SK-N-SH treated with all-trans-retinoic acid at 6 μM for 48 hours (cell line): ENCODE results near the gene GRIK4.

ENCODE experiments used
- ATAC-seq: fragments of 200-7000 bp; cut with Tn5 transposase; 3 replicates; pipeline ENCODE4 v1.9.1; 2020; ENCODE audit warnings: mild to moderate bottlenecking, moderate library complexity
- BACH2 ChIP-seq: fragments of 250-450 bp; sonication (Bioruptor Pico); IDR thresholded peaks from 2 replicates; pipeline ENCODE4 v1.9.0; 2021; ENCODE audit warnings: mild to moderate bottlenecking, borderline replicate concordance
- ESRRG ChIP-seq: fragments of 250-450 bp; sonication (Bioruptor Pico); IDR thresholded peaks from 2 replicates; pipeline ENCODE4 v1.6.1; 2021; ENCODE audit warnings: mild to moderate bottlenecking
- ISL1 ChIP-seq: fragments of 250-450 bp; sonication (Bioruptor Pico); IDR thresholded peaks from 2 replicates; pipeline ENCODE4 v2.1.2; 2022; ENCODE audit warnings: mild to moderate bottlenecking, moderate library complexity
- OSR1 ChIP-seq: fragments of 250-450 bp; sonication (Bioruptor Pico); IDR thresholded peaks from 2 replicates; pipeline ENCODE4 v1.8.0; 2022; ENCODE audit warnings: moderate library complexity, mild to moderate bottlenecking, inconsistent platforms
- PPARA ChIP-seq: fragments of 250-450 bp; sonication (Bioruptor Pico); IDR thresholded peaks from 2 replicates; pipeline ENCODE4 v1.5.0; 2020; ENCODE audit warnings: mild to moderate bottlenecking, borderline replicate concordance
- RARB ChIP-seq: fragments of 250-450 bp; sonication (Bioruptor Pico); IDR thresholded peaks from 2 replicates; pipeline ENCODE4 v1.8.0; 2021; ENCODE audit warnings: mild to moderate bottlenecking, moderate library complexity
- SNAI2 ChIP-seq: fragments of 250-450 bp; sonication (Bioruptor Pico); IDR thresholded peaks from 2 replicates; pipeline ENCODE4 v1.5.0; 2020; ENCODE audit warnings: mild to moderate bottlenecking, moderate library complexity
- TCF4 ChIP-seq: fragments of 250-450 bp; sonication (Bioruptor Pico); IDR thresholded peaks from 2 replicates; pipeline ENCODE4 v1.8.0; 2021; ENCODE audit warnings: mild to moderate bottlenecking, moderate library complexity, borderline replicate concordance
- ZC3H10 ChIP-seq: fragments of 250-450 bp; sonication (Bioruptor Pico); IDR thresholded peaks from 2 replicates; pipeline ENCODE4 v1.5.1; 2021; ENCODE audit warnings: mild to moderate bottlenecking, moderate library complexity
- ZFP30 ChIP-seq: fragments of 450-650 bp; formaldehyde crosslinking; IDR thresholded peaks from 2 replicates; pipeline ENCODE4 v1.5.0; 2022; ENCODE audit warnings: mild to moderate bottlenecking, moderate library complexity
- ZNF565 ChIP-seq: fragments of 450-650 bp; formaldehyde crosslinking; conservative IDR thresholded peaks from 2 replicates; pipeline ENCODE4 v1.5.0; 2020; ENCODE audit warnings: low read depth, mild to moderate bottlenecking, moderate library complexity
- ZNF70 ChIP-seq: fragments of 450-650 bp; formaldehyde crosslinking; IDR thresholded peaks from 2 replicates; pipeline ENCODE4 v1.5.0; 2020; ENCODE audit warnings: mild to moderate bottlenecking, moderate library complexity
- ZNF8 ChIP-seq: fragments of 450-650 bp; formaldehyde crosslinking; IDR thresholded peaks from 2 replicates; pipeline ENCODE4 v1.5.0; 2020; ENCODE audit warnings: mild to moderate bottlenecking, moderate library complexity
- TF ChIP-seq, protein P1 (sequence below): fragments of 250-450 bp; sonication (Bioruptor Pico); IDR thresholded peaks from 2 replicates; pipeline ENCODE4 v1.5.1; 2020; ENCODE audit warnings: low read depth, mild to moderate bottlenecking, moderate library complexity
- TF ChIP-seq, protein P2 (sequence below): fragments of 250-450 bp; sonication (Bioruptor Pico); IDR thresholded peaks from 2 replicates; pipeline ENCODE4 v1.8.0; 2020; ENCODE audit warnings: mild to moderate bottlenecking, moderate library complexity, borderline replicate concordance
- TF ChIP-seq, protein P3 (sequence below): fragments of 250-450 bp; sonication (Bioruptor Pico); IDR thresholded peaks from 2 replicates; pipeline ENCODE4 v1.5.0; 2020; ENCODE audit warnings: mild to moderate bottlenecking, moderate library complexity
- TF ChIP-seq, protein P4 (sequence below): fragments of 250-450 bp; sonication (Bioruptor Pico); IDR thresholded peaks from 2 replicates; pipeline ENCODE4 v1.5.1; 2021; ENCODE audit warnings: mild to moderate bottlenecking, moderate library complexity
- TF ChIP-seq, protein P5 (sequence below): fragments of 250-450 bp; sonication (Bioruptor Pico); IDR thresholded peaks from 2 replicates; pipeline ENCODE4 v1.8.0; 2021; ENCODE audit warnings: low read depth, mild to moderate bottlenecking, moderate library complexity, borderline replicate concordance

GRIK4 gene

DNA sequence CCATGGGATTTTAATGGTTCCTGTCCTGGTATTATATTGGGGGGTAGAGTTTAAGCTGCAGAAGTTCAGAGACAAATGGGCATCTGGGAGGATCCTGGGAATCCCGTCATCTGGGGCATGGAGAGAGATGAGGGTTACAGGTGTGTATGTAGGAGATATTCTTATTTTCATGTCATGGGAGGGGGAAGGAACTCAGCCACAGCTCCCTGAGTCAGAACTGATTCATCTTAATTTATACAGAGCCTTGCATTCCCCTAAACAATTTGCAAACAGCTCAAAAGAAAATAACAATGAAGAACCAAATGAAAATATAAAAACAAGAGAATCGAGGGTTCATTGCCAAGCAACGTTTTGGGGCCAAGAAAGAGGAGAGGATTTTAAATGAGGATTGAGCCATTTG, 356.4 kb downstream of the GRIK4 start:
- TF ChIP-seq TCF4 (CRISPR knock-in tag): 0 out of 2 replicates have a peak, but pooled peaks have one; percentile 1
- no peak for TF ChIP-seq ZNF8 (CRISPR knock-in tag)
- ATAC-seq: no peak

DNA sequence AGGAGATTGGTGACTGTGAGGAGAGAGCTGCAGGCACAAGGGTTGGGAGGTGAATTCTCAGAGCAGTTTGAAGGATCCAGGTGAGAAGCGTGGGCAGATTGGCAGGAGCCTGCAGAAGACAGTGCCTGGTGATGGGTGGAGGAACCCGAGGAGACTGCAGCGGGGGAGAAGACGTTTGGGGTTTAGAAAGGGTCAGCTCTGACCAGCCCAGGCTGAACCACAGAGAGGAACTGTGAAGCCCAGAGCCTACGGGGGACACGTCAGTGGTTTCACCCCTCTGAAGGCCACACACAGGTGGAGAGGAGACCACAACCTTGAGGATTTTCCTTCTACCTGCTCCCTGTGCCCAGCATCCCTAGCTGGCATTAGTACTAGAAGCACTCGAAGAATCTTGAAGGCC, 357.5 kb downstream of the GRIK4 start:
- TF ChIP-seq ZC3H10 (CRISPR knock-in tag): no peak
- TF ChIP-seq, protein P1, sequence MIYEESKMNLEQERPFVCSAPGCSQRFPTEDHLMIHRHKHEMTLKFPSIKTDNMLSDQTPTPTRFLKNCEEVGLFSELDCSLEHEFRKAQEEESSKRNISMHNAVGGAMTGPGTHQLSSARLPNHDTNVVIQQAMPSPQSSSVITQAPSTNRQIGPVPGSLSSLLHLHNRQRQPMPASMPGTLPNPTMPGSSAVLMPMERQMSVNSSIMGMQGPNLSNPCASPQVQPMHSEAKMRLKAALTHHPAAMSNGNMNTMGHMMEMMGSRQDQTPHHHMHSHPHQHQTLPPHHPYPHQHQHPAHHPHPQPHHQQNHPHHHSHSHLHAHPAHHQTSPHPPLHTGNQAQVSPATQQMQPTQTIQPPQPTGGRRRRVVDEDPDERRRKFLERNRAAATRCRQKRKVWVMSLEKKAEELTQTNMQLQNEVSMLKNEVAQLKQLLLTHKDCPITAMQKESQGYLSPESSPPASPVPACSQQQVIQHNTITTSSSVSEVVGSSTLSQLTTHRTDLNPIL (CRISPR knock-in tag): no peak
- TF ChIP-seq, protein P2, sequence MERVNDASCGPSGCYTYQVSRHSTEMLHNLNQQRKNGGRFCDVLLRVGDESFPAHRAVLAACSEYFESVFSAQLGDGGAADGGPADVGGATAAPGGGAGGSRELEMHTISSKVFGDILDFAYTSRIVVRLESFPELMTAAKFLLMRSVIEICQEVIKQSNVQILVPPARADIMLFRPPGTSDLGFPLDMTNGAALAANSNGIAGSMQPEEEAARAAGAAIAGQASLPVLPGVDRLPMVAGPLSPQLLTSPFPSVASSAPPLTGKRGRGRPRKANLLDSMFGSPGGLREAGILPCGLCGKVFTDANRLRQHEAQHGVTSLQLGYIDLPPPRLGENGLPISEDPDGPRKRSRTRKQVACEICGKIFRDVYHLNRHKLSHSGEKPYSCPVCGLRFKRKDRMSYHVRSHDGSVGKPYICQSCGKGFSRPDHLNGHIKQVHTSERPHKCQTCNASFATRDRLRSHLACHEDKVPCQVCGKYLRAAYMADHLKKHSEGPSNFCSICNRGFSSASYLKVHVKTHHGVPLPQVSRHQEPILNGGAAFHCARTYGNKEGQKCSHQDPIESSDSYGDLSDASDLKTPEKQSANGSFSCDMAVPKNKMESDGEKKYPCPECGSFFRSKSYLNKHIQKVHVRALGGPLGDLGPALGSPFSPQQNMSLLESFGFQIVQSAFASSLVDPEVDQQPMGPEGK (CRISPR knock-in tag): no peak
- no peak for TF ChIP-seq ZFP30 (CRISPR knock-in tag)
- TF ChIP-seq, protein P3, sequence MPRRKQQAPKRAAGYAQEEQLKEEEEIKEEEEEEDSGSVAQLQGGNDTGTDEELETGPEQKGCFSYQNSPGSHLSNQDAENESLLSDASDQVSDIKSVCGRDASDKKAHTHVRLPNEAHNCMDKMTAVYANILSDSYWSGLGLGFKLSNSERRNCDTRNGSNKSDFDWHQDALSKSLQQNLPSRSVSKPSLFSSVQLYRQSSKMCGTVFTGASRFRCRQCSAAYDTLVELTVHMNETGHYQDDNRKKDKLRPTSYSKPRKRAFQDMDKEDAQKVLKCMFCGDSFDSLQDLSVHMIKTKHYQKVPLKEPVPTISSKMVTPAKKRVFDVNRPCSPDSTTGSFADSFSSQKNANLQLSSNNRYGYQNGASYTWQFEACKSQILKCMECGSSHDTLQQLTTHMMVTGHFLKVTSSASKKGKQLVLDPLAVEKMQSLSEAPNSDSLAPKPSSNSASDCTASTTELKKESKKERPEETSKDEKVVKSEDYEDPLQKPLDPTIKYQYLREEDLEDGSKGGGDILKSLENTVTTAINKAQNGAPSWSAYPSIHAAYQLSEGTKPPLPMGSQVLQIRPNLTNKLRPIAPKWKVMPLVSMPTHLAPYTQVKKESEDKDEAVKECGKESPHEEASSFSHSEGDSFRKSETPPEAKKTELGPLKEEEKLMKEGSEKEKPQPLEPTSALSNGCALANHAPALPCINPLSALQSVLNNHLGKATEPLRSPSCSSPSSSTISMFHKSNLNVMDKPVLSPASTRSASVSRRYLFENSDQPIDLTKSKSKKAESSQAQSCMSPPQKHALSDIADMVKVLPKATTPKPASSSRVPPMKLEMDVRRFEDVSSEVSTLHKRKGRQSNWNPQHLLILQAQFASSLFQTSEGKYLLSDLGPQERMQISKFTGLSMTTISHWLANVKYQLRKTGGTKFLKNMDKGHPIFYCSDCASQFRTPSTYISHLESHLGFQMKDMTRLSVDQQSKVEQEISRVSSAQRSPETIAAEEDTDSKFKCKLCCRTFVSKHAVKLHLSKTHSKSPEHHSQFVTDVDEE: no peak
- no peak for TF ChIP-seq OSR1 (CRISPR knock-in tag)
- TF ChIP-seq ZNF70: no peak
- ATAC-seq: no peak

DNA sequence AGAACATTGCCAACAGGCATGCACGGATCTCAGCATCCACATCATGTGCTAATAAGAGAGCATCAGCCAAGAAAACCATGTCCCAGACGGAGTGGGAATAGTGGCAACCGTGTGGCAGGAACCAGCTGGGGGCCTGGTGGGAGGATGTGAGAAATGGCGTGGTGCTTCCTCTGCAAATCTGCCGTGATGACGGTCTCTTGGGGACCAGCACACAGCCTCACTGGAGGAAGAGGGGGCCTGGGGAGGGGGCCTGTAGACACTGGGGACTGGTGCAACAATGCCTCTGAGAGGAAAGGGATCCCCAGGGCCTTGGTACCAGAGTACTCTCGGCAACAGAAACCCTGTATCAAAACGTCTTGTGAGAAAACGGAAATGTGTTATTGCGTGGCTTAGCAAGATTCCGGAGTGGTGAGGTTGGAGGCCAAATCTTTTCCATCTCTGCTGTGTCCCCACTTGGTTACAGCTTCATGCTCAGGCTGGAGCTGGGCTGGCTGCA, 358.0 kb downstream of the GRIK4 start:
- no peak for ATAC-seq

DNA sequence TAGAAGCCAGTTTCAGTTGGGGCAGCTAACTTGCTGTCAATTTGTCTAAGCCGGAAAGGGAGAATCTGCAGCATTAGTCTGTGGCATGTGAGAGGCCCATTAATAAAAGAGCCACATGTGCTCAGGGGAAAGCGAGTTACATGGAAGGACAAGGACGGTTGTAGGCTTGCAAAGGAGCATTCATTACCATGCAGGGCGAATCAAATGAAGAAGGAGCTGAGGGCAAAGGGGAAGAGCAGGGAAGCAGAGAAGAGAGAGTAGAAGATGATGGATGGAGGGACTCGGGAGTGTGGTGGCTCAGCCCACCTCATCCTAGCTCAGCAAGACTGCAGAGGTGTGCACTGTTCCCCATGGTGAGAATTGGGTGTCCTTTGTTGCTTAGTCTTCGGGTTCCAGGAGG, 359.6 kb downstream of the GRIK4 start:
- no peak for ATAC-seq
- TF ChIP-seq ZNF8 (CRISPR knock-in tag) (no peak), RARB (CRISPR knock-in tag) (no peak), PPARA (CRISPR knock-in tag) (no peak)
- TF ChIP-seq, protein P3: no peak

More for the DNA sequence above, 358.0 kb downstream of the GRIK4 start:
- no peak for TF ChIP-seq ESRRG (CRISPR knock-in tag)

DNA sequence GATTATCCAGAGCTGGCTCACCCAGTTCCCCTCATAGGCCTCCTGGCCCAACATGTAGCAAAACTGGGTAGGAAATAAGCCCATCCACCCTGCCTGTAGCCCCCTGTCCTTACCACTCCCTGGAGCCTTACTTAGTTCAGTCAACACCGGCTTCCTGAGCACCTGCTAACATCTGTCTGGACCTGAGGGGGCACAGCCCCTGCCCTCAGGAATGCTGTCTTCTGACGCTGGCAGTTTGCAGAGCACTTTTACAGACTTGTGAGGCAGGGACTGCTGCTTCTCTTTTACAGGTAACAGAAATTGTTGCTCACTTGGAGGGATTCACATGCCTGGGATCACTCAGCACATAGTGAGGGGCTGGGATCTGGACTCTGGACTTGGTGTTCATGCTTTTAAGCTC, 360.4 kb downstream of the GRIK4 start:
- ATAC-seq: no peak
- no peak for TF ChIP-seq ZNF8 (CRISPR knock-in tag)
- no peak for TF ChIP-seq PPARA (CRISPR knock-in tag)
- no peak for TF ChIP-seq RARB (CRISPR knock-in tag)
- TF ChIP-seq TCF4 (CRISPR knock-in tag): no peak
- no peak for TF ChIP-seq SNAI2 (CRISPR knock-in tag)
- TF ChIP-seq, protein P4, sequence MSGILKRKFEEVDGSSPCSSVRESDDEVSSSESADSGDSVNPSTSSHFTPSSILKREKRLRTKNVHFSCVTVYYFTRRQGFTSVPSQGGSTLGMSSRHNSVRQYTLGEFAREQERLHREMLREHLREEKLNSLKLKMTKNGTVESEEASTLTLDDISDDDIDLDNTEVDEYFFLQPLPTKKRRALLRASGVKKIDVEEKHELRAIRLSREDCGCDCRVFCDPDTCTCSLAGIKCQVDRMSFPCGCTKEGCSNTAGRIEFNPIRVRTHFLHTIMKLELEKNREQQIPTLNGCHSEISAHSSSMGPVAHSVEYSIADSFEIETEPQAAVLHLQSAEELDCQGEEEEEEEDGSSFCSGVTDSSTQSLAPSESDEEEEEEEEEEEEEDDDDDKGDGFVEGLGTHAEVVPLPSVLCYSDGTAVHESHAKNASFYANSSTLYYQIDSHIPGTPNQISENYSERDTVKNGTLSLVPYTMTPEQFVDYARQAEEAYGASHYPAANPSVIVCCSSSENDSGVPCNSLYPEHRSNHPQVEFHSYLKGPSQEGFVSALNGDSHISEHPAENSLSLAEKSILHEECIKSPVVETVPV (CRISPR knock-in tag): no peak
- TF ChIP-seq, protein P3: no peak
- no peak for TF ChIP-seq ISL1 (CRISPR knock-in tag)
- TF ChIP-seq BACH2 (CRISPR knock-in tag): no peak
- TF ChIP-seq ZNF70: no peak
- TF ChIP-seq ZFP30 (CRISPR knock-in tag): no peak
- no peak for TF ChIP-seq OSR1 (CRISPR knock-in tag)
- no peak for TF ChIP-seq ZNF565 (CRISPR knock-in tag)
- TF ChIP-seq, protein P5, sequence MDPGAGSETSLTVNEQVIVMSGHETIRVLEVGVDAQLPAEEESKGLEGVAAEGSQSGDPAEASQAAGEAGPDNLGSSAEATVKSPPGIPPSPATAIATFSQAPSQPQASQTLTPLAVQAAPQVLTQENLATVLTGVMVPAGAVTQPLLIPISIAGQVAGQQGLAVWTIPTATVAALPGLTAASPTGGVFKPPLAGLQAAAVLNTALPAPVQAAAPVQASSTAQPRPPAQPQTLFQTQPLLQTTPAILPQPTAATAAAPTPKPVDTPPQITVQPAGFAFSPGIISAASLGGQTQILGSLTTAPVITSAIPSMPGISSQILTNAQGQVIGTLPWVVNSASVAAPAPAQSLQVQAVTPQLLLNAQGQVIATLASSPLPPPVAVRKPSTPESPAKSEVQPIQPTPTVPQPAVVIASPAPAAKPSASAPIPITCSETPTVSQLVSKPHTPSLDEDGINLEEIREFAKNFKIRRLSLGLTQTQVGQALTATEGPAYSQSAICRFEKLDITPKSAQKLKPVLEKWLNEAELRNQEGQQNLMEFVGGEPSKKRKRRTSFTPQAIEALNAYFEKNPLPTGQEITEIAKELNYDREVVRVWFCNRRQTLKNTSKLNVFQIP: no peak
